Thyroid gland (tissue), 4 donors: ENCODE measurements around the gene FN3K. TPM values are rescaled to one million over a fixed set of nuclear protein-coding genes. Genes with fewer than 3 reads are reported as not detected.

Experiments used
- DNase-seq, 2 donors: peaks; one replicate each; pipeline ENCODE4 v3.0.0-alpha.2; 2019
- H3K27ac ChIP-seq, 3 donors: fragments of 200-600 bp; sonication (generic); 1 replicate in 2 of 3; 2 replicates in 1 of 3; pipeline ENCODE4 v1.5.1; 2016 to 2019; ENCODE audit warnings: mild to moderate bottlenecking in 1 of 3, moderate library complexity in 1 of 3
- H3K27me3 ChIP-seq: fragments of 200-600 bp; sonication (generic); one replicate; pipeline ENCODE4 v1.5.1; 2019
- H3K36me3 ChIP-seq, 2 donors: fragments of 200-600 bp; sonication (generic); one replicate each; pipeline ENCODE4 v1.5.1; 2016 to 2019
- H3K4me1 ChIP-seq, 2 donors: fragments of 200-600 bp; sonication (generic); one replicate each; pipeline ENCODE4 v1.5.1; 2017 to 2019
- H3K4me3 ChIP-seq, 3 donors: fragments of 200-600 bp; sonication (generic); replicated peaks in 1 of 3; 1 replicate in 2 of 3; 2 replicates in 1 of 3; pipeline ENCODE4 v1.5.1; 2016; ENCODE audit warnings: mild to moderate bottlenecking in 1 of 3
- H3K9me3 ChIP-seq: fragments of 200-600 bp; sonication (generic); one replicate; pipeline ENCODE4 v1.5.1; 2017
- POLR2A ChIP-seq, 2 donors: fragments of 450-650 bp; IDR thresholded peaks; one replicate each; pipeline ENCODE4 v1.6.1; 2017; ENCODE audit warnings: antibody characterized with exemption in 2 of 2, mild to moderate bottlenecking in 2 of 2, moderate library complexity in 1 of 2
- WGBS, 2 donors: methylation state at CpG; one replicate each; pipeline ENCODE4 v1.1.5; 2017; 5-methylcytosine and 5-hydroxymethylcytosine counted together
- intact Hi-C: fragments of 100-400 bp; cut with DNase I; formaldehyde crosslinking; loops from one replicate; pipeline ENCODE4 v1.15.1; 2023
- total RNA-seq, 4 donors: library from RNA; depleted of rRNA; stranded (reverse); fragments of >200 nt; gene quantifications; one replicate each; pipeline ENCODE4 v1.2.3, GENCODE V29; 2016
- TF ChIP-seq, protein P1 (sequence below), 6 experiments: fragments of 200-600 bp in 3 of 6; fragments of 450-650 bp in 3 of 6; sonication (generic) in 3 of 6; IDR thresholded peaks; one replicate each; pipeline ENCODE4 v1.5.1; 2016 to 2019; ENCODE audit warnings: antibody characterized with exemption in 6 of 6, mild to moderate bottlenecking in 2 of 6, inconsistent platforms in 1 of 6, moderate library complexity in 1 of 6

Gene FN3K
- total RNA-seq, 4 donors from 2014 or later: 7.2 to 13.3 (median 12.0) TPM

DNA sequence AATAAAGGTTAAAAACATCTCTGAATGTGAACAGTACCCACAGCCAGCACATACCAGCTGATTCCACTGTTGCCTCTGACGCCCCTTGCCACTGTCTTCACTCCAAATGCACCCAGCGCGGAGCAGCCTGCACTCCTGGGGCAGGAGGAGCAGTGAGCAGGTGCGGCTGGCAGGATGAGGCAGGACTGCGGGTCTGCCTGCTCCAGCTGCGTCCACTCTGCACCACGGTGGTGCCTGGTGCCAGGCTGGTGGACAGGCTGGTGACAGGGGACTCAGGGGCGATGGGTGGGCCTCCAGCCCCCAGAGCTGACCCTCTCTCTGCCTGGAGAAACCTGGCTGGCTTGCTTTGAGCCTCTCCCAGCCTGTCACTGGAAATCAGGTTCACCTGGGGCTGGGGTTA lies 46.3 kb upstream of the FN3K start:
- no peak for DNase-seq
- H3K9me3 ChIP-seq: no peaks in the 10 kb centered on the region
- TF ChIP-seq, protein P1, sequence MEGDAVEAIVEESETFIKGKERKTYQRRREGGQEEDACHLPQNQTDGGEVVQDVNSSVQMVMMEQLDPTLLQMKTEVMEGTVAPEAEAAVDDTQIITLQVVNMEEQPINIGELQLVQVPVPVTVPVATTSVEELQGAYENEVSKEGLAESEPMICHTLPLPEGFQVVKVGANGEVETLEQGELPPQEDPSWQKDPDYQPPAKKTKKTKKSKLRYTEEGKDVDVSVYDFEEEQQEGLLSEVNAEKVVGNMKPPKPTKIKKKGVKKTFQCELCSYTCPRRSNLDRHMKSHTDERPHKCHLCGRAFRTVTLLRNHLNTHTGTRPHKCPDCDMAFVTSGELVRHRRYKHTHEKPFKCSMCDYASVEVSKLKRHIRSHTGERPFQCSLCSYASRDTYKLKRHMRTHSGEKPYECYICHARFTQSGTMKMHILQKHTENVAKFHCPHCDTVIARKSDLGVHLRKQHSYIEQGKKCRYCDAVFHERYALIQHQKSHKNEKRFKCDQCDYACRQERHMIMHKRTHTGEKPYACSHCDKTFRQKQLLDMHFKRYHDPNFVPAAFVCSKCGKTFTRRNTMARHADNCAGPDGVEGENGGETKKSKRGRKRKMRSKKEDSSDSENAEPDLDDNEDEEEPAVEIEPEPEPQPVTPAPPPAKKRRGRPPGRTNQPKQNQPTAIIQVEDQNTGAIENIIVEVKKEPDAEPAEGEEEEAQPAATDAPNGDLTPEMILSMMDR (IDR thresholded peaks at IDR 0.05): no peak
- no peak for TF ChIP-seq POLR2A (IDR thresholded peaks at IDR 0.05)
- H3K27ac ChIP-seq: no peak overlapping the region
- no peak overlapping the region for H3K4me3 ChIP-seq
- H3K27me3 ChIP-seq: no peaks in the 10 kb centered on the region
- WGBS, 2 donors: 93 to 95% methylated on average over 6 to 8 of the region's 8 CpGs
- no peaks in the 10 kb centered on the region for H3K36me3 ChIP-seq
- intact Hi-C loops: no loop called here
- H3K4me1 ChIP-seq: no peaks in the 10 kb centered on the region

DNA sequence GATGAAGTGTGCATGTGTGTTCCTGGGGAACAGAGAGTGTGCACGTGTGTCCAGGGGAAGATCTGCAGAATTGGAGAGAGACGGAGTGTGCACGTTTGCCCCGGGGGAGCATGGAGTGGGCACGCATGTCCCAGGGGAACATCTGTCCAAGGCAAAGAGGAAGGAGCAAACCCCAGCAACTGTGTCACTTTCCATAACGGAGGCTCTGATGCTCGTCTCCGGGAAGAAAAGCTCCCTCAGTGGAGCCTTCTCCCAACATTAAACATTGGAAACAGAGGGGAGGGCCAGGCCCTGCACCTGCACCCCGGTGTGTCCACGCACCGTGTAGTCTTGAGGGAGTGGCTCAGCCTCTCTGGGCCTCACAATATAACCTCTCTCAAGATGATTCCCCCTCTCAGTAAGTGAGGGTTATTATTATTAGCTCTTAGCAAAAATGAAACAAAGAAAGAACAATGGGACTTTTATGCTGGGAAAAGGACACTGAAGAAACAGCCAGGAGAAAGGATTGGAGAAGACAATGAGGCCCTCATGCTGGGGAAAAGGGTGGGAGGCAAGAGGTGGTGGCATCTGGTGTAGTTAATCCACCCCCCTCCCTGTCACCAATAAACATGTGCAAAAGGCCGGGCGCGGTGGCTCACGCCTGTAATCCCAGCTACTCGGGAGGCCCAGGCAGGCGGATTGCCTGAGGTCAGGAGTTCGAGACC lies 44.5 kb upstream of the FN3K start:
- intact Hi-C loops: no loop called here

DNA sequence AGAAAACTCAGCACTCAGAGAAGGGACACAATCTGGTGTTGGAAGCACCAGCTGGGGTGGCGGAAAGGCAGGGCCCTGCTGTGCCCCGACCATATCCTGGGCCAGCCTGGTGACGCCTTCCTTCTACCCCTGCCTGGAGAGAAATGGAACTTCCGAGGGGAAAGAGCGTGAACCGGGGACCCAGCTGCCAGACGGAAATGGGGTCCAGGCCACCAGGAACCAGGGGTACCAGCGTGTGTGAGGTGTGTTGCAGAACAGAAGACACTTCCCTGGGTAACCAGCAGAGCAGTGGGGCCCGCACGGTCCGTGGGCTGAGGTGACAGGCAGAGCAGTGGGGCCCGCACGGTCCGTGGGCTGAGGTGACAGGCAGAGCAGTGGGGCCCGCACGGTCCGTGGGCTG lies 43.7 kb upstream of the FN3K start:
- H3K27ac ChIP-seq: no peak overlapping the region

More for the DNA sequence above, 44.5 kb upstream of the FN3K start:
- TF ChIP-seq, protein P1 (IDR thresholded peaks at IDR 0.05): no peak
- TF ChIP-seq POLR2A (IDR thresholded peaks at IDR 0.05): no peak
- Histone ChIP-seq H3K27ac (no peak overlapping the region), H3K27me3 (no peaks in the 10 kb centered on the region), H3K9me3 (no peaks in the 10 kb centered on the region), H3K36me3 (no peaks in the 10 kb centered on the region), H3K4me1 (no peaks in the 10 kb centered on the region), H3K4me3 (no peak overlapping the region)
- no peak for DNase-seq
- 85 to 89% methylated on average over 18 of the region's 18 CpGs for WGBS, 2 donors

DNA sequence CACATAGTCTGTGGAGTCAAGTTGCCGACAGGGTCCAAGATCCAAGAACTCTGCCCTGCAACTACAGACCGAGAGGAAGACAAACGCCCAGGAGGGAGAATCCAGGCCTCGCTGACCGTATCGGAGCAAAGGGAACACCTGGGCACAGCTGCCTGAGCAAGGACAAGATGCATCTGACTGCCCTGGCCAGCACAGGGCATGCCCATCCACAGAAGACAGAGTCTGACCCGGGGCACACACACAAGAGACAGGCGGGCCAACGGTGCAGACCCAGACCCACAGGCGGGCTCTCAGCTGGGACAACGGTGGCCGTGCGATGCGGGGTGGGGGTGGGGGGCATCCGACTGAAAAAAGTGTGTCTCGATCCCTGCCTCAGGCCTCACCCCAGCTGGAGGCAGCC lies 43.1 kb upstream of the FN3K start:
- Histone ChIP-seq H3K4me3 (no peak overlapping the region), H3K27ac (no peak overlapping the region), H3K9me3 (no peaks in the 10 kb centered on the region), H3K36me3 (no peaks in the 10 kb centered on the region), H3K4me1 (peaks cover 2 to 5% of the 10 kb centered on the region in 2 donors), H3K27me3 (no peaks in the 10 kb centered on the region)
- no peak for DNase-seq
- TF ChIP-seq, protein P1 (IDR thresholded peaks at IDR 0.05): no peak
- no peak for TF ChIP-seq POLR2A (IDR thresholded peaks at IDR 0.05)
- intact Hi-C loops: no loop called here
- WGBS, 2 donors: 88 to 91% methylated on average over 13 of the region's 16 CpGs

More for the DNA sequence above, 43.7 kb upstream of the FN3K start:
- no peak for DNase-seq
- Histone ChIP-seq H3K4me3 (no peak overlapping the region), H3K36me3 (no peaks in the 10 kb centered on the region), H3K9me3 (no peaks in the 10 kb centered on the region), H3K27me3 (no peaks in the 10 kb centered on the region), H3K4me1 (no peaks in the 10 kb centered on the region)
- 82 to 95% methylated on average over 7 to 14 of the region's 17 CpGs for WGBS, 2 donors
- TF ChIP-seq POLR2A (IDR thresholded peaks at IDR 0.05): no peak
- TF ChIP-seq, protein P1 (IDR thresholded peaks at IDR 0.05): no peak
- intact Hi-C loops: no loop called here

DNA sequence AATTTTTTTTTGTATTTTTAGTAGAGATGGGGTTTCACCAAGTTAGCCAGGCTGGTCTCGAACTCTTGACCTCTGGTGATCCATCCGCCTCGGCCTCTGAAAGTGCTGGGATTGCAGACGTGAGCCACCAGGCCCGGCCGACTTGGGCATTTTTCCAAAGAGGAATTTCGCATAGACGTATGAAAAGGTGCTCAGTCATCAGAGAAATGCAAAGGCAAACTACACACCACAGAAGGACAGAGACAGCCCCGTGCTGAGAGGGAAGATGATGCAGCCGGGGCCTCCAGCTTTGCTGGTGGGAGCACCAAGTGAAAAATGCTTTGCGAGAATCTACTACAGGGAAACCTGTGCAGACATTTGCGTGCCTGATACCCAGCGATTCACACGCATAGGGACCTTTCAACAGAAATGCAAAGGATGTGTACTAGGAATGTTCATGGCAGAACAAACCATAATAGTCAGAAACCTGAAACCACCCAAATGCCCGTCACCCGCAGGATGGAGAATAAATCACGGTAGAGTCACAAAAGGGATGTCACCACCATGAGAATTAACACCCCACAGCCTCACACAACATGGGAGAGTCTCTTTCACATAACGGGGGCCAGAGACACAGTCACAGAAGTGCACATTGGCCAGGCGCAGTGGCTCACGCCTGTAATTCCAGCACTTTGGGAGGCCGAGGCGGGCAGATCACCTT lies 42.1 kb upstream of the FN3K start:
- Histone ChIP-seq H3K4me1 (peaks cover 7 to 12% of the 10 kb centered on the region in 2 donors), H3K27me3 (no peaks in the 10 kb centered on the region), H3K36me3 (no peaks in the 10 kb centered on the region), H3K9me3 (no peaks in the 10 kb centered on the region), H3K27ac (no peak overlapping the region), H3K4me3 (no peak overlapping the region)
- intact Hi-C loops: no loop called here
- no peak for DNase-seq
- TF ChIP-seq POLR2A (IDR thresholded peaks at IDR 0.05): no peak
- TF ChIP-seq, protein P1 (IDR thresholded peaks at IDR 0.05): no peak
- 92 to 95% methylated on average over 22 of the region's 22 CpGs for WGBS, 2 donors
